Fibroblast of villous mesenchyme (primary cell): ENCODE results near the gene LTN1. TPM values are rescaled to one million over a fixed set of nuclear protein-coding genes. Genes with fewer than 3 reads are reported as not detected.
"Not testable (repeated sequence)": the region's sequence is repeated elsewhere in the genome, so short reads cannot be mapped to it uniquely, and the experiment has no call there.

Experiments
- DNase-seq: peaks from one replicate; pipeline ENCODE4 v3.0.0-alpha.2; 2010; ENCODE audit warnings: low read depth
- H3K4me3 ChIP-seq: 2 replicates; pipeline ENCODE4 v1.5.1; 2011; ENCODE audit warnings: low read depth, mild to moderate bottlenecking, low read length
- CTCF ChIP-seq: IDR thresholded peaks from 2 replicates; pipeline ENCODE4 v1.5.1; 2012; ENCODE audit warnings: low read depth, mild to moderate bottlenecking, low read length; ENCODE audit not compliant: insufficient read depth
- total RNA-seq: library from RNA; depleted of rRNA; stranded (reverse); fragments of >200 nt; gene quantifications from 2 replicates; pipeline ENCODE4 v1.2.3, GENCODE V29; 2012

LTN1 gene
- total RNA-seq, 1 donor = 45.8 TPM

GRCh38 chr21:28932717-28933116 is 60.0 kb downstream of the LTN1 start:
- TF ChIP-seq CTCF = no peak
- no peak for DNase-seq
- no peak overlapping the region for H3K4me3 ChIP-seq

GRCh38 chr21:28931708-28932372 is 60.8 kb downstream of the LTN1 start:
- not testable (repeated sequence) for H3K4me3 ChIP-seq, DNase-seq

- TF ChIP-seq CTCF = no peak
- DNase-seq = peak; percentile 55
Measured at GRCh38 chr21:28928578-28929420, 63.9 kb downstream of the LTN1 start.

GRCh38 chr21:28927130-28927529 is 65.5 kb downstream of the LTN1 start:
- no peak for DNase-seq
- no peak overlapping the region for H3K4me3 ChIP-seq
- no peak for TF ChIP-seq CTCF

More at GRCh38 chr21:28928578-28929420, 63.9 kb downstream of the LTN1 start:
- H3K4me3 ChIP-seq = no peak overlapping the region

- no peak overlapping the region for H3K4me3 ChIP-seq
- DNase-seq = no peak
- no peak for TF ChIP-seq CTCF
Measured at GRCh38 chr21:28923439-28923975, 69.2 kb downstream of the LTN1 start.

- no peak for DNase-seq
- no peak for TF ChIP-seq CTCF
- H3K4me3 ChIP-seq = no peak overlapping the region
Measured at GRCh38 chr21:28922368-28922767, 70.3 kb downstream of the LTN1 start.
